GM18511 (cell line): ENCODE measurements around the gene MALRD1.
"Not testable (repeated sequence)": the region's sequence is repeated elsewhere in the genome, so short reads cannot be mapped to it uniquely, and the experiment has no call there.

Experiments
- ATAC-seq: cut with Tn5 transposase; IDR thresholded peaks from one replicate; pipeline ENCODE4 v1.9.1; 2021; ENCODE audit warnings: mild to moderate bottlenecking, moderate library complexity; ENCODE audit not compliant: unreplicated experiment

Gene MALRD1

GRCh38 chr10:19764111-19764510, 715.5 kb downstream of the MALRD1 start:
- no peak for ATAC-seq

DNA sequence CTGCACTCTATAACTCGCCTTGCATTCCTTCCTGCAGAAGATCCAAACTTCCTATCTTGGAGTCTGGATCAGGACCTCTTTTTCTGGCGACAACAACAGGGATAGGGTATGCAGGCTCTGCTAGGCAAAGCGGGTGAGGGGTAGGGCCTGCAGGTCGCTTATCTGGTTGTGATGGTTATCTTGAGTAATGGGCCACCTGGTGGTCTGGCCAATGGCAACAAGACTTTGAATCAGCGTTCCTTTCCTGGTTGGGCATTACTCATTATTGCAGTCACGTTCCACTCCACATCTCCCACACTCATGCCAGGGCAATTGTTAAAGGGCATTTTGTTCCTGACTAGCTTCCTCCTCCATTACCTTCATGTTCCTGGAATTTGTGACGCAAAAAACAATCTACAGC, 719.3 kb downstream of the MALRD1 start:
- ATAC-seq: no peak

GRCh38 chr10:19769826-19770225, 721.2 kb downstream of the MALRD1 start:
- not testable (repeated sequence) for ATAC-seq

GRCh38 chr10:19772972-19773371, 724.4 kb downstream of the MALRD1 start:
- no peak for ATAC-seq

GRCh38 chr10:19775296-19775695, 726.7 kb downstream of the MALRD1 start:
- ATAC-seq: no peak

DNA sequence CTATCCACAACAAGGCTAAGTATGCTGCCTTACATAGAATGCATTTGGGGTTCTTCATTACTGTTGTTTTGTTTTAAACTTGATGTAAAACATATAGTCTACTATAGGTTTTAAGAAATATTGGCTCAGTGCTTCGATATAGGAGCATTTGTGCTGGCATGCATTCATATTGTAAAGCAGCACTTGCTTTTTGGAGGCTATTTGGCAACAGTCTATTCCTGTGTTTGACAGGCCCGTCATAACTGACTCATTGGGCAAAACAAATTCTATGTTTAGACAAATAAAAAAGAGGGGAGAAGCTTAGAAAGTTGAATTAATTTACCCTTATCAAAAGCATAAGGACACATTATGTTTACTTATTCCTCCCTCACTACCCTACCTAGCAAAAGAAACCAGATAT, 729.2 kb downstream of the MALRD1 start:
- ATAC-seq: no peak

- no peak for ATAC-seq
These were observed 730.4 kb downstream of the MALRD1 start for GRCh38 chr10:19778996-19779395.

DNA sequence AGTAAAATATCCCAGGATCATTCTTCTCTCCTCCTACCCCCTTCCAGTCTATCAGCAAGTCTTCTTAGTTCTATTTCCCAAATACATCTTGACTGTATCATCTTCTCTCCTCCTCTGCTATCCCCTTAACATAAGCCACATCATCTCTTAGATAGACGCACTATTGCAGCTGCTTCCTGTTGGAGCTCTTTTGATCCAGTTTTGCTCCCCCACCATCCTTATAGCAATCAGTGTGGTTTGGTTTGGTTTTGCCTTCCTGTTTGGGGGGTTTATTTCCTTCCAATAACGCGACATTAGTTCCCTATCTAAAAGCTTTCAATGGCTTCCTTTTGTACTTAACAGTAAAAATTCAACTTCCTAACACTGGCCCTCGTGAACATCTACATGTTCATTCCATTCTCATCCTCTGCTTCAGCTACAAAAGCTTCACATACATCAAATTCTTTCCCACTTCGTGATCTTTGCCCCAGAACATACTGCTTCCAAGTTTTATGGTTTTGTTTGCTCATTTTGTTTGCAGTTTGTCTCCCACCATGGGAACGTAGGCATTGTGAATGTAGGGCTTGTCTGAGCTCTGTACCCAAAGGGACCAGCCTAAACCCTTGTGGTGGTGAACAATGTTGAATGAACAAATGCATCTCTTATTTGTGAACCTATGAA, 734.0 kb downstream of the MALRD1 start:
- no peak for ATAC-seq

GRCh38 chr10:19783721-19784120, 735.1 kb downstream of the MALRD1 start:
- no peak for ATAC-seq
